Endothelial cell of umbilical vein (primary cell): ENCODE data around the gene TNRC6C.

Experiments used
- EZH2 ChIP-seq: IDR thresholded peaks from 2 replicates; pipeline ENCODE4 v1.6.1; 2012; ENCODE audit warnings: borderline replicate concordance, low read depth, mild to moderate bottlenecking, moderate library complexity, low read length, inconsistent platforms; ENCODE audit not compliant: severe bottlenecking
- FOS ChIP-seq: IDR thresholded peaks from 2 replicates; pipeline ENCODE4 v1.6.1; 2011; ENCODE audit warnings: mild to moderate bottlenecking, low read length, moderate library complexity, borderline replicate concordance; ENCODE audit not compliant: insufficient read depth
- JUN ChIP-seq: IDR thresholded peaks from 2 replicates; pipeline ENCODE4 v1.6.1; 2011; ENCODE audit warnings: borderline replicate concordance, low read depth; ENCODE audit not compliant: insufficient read length, insufficient read depth
- MYC ChIP-seq: IDR thresholded peaks from one replicate; pipeline ENCODE4 v1.6.1; 2011; ENCODE audit warnings: mild to moderate bottlenecking, low read depth, low read length
- POLR2A ChIP-seq: IDR thresholded peaks from 2 replicates; pipeline ENCODE4 v1.6.1; 2012; ENCODE audit warnings: low read depth, mild to moderate bottlenecking, control low read depth, low read length
- POLR2AphosphoS5 ChIP-seq: IDR thresholded peaks from 2 replicates; pipeline ENCODE4 v1.6.1; 2012; ENCODE audit warnings: low read depth, mild to moderate bottlenecking, control low read depth, low read length, moderate library complexity; ENCODE audit not compliant: insufficient read depth
- TF ChIP-seq, protein P1 (sequence below), 2 donors: IDR thresholded peaks; 1 replicate in 1 of 2; 2 replicates in 1 of 2; pipeline ENCODE4 v1.5.1; 2011; ENCODE audit warnings: low read length in 2 of 2, mild to moderate bottlenecking in 2 of 2, moderate library complexity in 2 of 2, control low read depth in 1 of 2, inconsistent platforms in 1 of 2, low read depth in 1 of 2; ENCODE audit not compliant: insufficient read depth in 1 of 2; ENCODE audit errors: extremely low read depth in 1 of 2
- TF ChIP-seq, protein P2 (sequence below): IDR thresholded peaks from 2 replicates; pipeline ENCODE4 v1.6.1; 2011; ENCODE audit not compliant: insufficient read depth, insufficient read length

DNA sequence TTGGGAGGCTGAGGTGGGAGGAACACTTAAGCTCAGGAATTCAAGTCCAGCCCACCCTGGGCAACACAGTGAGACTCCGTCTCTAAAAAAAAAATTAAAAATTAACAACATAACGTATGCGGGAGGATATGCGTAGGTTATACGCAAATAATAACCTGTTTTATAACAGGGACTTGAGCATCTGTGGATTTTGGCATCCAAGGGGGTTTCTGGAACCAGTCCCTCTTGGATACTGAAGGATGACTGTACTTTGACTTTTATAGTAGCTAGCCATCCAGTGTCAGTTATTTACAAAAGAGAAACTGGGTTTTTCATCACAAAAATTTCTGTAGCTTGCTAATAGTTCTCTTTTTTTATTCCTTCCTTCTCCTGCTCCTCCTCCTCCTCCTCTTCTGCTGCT is 64.5 kb downstream of the TNRC6C start:
- TF ChIP-seq, protein P1, sequence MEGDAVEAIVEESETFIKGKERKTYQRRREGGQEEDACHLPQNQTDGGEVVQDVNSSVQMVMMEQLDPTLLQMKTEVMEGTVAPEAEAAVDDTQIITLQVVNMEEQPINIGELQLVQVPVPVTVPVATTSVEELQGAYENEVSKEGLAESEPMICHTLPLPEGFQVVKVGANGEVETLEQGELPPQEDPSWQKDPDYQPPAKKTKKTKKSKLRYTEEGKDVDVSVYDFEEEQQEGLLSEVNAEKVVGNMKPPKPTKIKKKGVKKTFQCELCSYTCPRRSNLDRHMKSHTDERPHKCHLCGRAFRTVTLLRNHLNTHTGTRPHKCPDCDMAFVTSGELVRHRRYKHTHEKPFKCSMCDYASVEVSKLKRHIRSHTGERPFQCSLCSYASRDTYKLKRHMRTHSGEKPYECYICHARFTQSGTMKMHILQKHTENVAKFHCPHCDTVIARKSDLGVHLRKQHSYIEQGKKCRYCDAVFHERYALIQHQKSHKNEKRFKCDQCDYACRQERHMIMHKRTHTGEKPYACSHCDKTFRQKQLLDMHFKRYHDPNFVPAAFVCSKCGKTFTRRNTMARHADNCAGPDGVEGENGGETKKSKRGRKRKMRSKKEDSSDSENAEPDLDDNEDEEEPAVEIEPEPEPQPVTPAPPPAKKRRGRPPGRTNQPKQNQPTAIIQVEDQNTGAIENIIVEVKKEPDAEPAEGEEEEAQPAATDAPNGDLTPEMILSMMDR (IDR thresholded peaks at IDR 0.05; ENCODE audit: extremely low read depth in 1 of 2, insufficient read depth in 1 of 2, low read depth in 1 of 2, low read length in 2 of 2), result no peak
- no peak for TF ChIP-seq EZH2
- TF ChIP-seq POLR2A, result no peak
- no peak for TF ChIP-seq POLR2AphosphoS5
- TF ChIP-seq, protein P2, sequence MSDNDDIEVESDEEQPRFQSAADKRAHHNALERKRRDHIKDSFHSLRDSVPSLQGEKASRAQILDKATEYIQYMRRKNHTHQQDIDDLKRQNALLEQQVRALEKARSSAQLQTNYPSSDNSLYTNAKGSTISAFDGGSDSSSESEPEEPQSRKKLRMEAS, result no peak
- TF ChIP-seq JUN, result no peak
- no peak for TF ChIP-seq MYC
- TF ChIP-seq FOS, result no peak
